ENCODE measurements around the gene MYO5A. TPM values are rescaled to one million over a fixed set of nuclear protein-coding genes. Genes with fewer than 3 reads are reported as not detected.
"Not testable (repeated sequence)": the region's sequence is repeated elsewhere in the genome, so short reads cannot be mapped to it uniquely, and the experiment has no call there.

The MYO5A gene
- total RNA-seq, 6 donors from 2014 or later, result 24.8 to 76.5 (median 35.5) TPM

GRCh38 chr15:52448011-52448890 lies 80.4 kb downstream of the MYO5A start:
- no peaks in the 10 kb centered on the region for H3K9me3 ChIP-seq
- 87 to 91% methylated on average over 6 of the region's 6 CpGs for WGBS, 2 donors
- TF ChIP-seq POLR2AphosphoS5 (IDR thresholded peaks at IDR 0.05), result no peak
- TF ChIP-seq CTCF (IDR thresholded peaks at IDR 0.05), result no peak
- no peaks in the 10 kb centered on the region for H3K36me3 ChIP-seq
- no peaks in the 10 kb centered on the region for H3K27me3 ChIP-seq
- H3K4me3 ChIP-seq, result no peak overlapping the region
- H3K27ac ChIP-seq, result no peak overlapping the region
- no peaks in the 10 kb centered on the region for H3K4me1 ChIP-seq
- ATAC-seq (ENCODE audit: low FRiP score in 2 of 2) (no peak), DNase-seq (no peak)

DNA sequence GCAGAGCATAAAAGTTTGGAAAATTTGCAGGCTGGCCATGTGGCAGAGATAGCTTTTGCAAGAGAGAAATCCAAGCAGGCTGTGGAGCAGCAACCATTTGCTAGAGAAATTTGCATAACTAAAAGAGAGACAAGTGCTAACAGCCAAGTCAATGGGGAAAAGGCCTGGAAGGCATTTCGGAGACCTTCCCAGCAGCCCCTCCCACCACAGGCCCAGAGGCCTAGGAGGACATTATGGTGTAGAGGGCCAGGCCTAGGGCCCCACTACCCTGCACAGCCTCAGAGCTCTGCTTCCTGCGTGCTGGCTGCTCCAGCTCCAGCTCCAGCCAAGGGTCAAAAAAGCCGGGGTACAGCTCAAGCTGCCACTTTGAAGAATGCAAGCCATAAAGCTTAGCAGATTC lies 82.7 kb downstream of the MYO5A start:
- ATAC-seq (ENCODE audit: low FRiP score in 2 of 2), result no peak

GRCh38 chr15:52445553-52445952 lies 83.1 kb downstream of the MYO5A start:
- DNase-seq (no peak), ATAC-seq (ENCODE audit: low FRiP score in 2 of 2) (peak in 1 of 2 donors; percentile 74)
- H3K9me3 ChIP-seq, result no peaks in the 10 kb centered on the region
- no peaks in the 10 kb centered on the region for H3K36me3 ChIP-seq
- H3K27me3 ChIP-seq, result no peaks in the 10 kb centered on the region
- 78 to 82% methylated on average over 7 of the region's 7 CpGs for WGBS, 2 donors
- no peak overlapping the region for H3K27ac ChIP-seq
- H3K4me1 ChIP-seq, result no peaks in the 10 kb centered on the region
- no peak overlapping the region for H3K4me3 ChIP-seq
- TF ChIP-seq EP300 (IDR thresholded peaks at IDR 0.05), result no peak
- no peak for TF ChIP-seq CTCF (IDR thresholded peaks at IDR 0.05)
- TF ChIP-seq POLR2AphosphoS5 (IDR thresholded peaks at IDR 0.05), result no peak
- no peak for TF ChIP-seq POLR2A (IDR thresholded peaks at IDR 0.05)

More for the DNA sequence above, 82.7 kb downstream of the MYO5A start:
- TF ChIP-seq POLR2AphosphoS5 (IDR thresholded peaks at IDR 0.05) (no peak), CTCF (IDR thresholded peaks at IDR 0.05) (no peak), POLR2A (IDR thresholded peaks at IDR 0.05) (no peak), EP300 (IDR thresholded peaks at IDR 0.05) (no peak)
- Histone ChIP-seq H3K4me3 (no peak overlapping the region), H3K4me1 (no peaks in the 10 kb centered on the region), H3K27me3 (no peaks in the 10 kb centered on the region), H3K27ac (no peak overlapping the region), H3K36me3 (no peaks in the 10 kb centered on the region), H3K9me3 (no peaks in the 10 kb centered on the region)
- peak in 1 of 2 donors; percentile 25 for DNase-seq
- WGBS, 2 donors, result 90 to 92% methylated on average over 3 of the region's 3 CpGs

GRCh38 chr15:52443205-52443604 lies 85.5 kb downstream of the MYO5A start:
- 90 to 100% methylated on average over 6 of the region's 6 CpGs for WGBS, 2 donors
- H3K27me3 ChIP-seq; H3K4me1 ChIP-seq; H3K9me3 ChIP-seq; ATAC-seq (ENCODE audit: low FRiP score in 2 of 2); DNase-seq; H3K27ac ChIP-seq; H3K36me3 ChIP-seq; H3K4me3 ChIP-seq: not testable (repeated sequence)

- WGBS, 2 donors, result 82 to 88% methylated on average over 2 of the region's 2 CpGs
- no peak for ATAC-seq (ENCODE audit: low FRiP score in 2 of 2)
- no peaks in the 10 kb centered on the region for H3K9me3 ChIP-seq
- no peak for DNase-seq
- no peaks in the 10 kb centered on the region for H3K4me1 ChIP-seq
- TF ChIP-seq CTCF (IDR thresholded peaks at IDR 0.05), result no peak
- no peaks in the 10 kb centered on the region for H3K27me3 ChIP-seq
- no peak overlapping the region for H3K4me3 ChIP-seq
- no peak overlapping the region for H3K27ac ChIP-seq
- H3K36me3 ChIP-seq, result no peaks in the 10 kb centered on the region
Measured at GRCh38 chr15:52441841-52442240, 86.8 kb downstream of the MYO5A start.
